ENCODE measurements around the gene OR5B12.

OR5B12 gene

DNA sequence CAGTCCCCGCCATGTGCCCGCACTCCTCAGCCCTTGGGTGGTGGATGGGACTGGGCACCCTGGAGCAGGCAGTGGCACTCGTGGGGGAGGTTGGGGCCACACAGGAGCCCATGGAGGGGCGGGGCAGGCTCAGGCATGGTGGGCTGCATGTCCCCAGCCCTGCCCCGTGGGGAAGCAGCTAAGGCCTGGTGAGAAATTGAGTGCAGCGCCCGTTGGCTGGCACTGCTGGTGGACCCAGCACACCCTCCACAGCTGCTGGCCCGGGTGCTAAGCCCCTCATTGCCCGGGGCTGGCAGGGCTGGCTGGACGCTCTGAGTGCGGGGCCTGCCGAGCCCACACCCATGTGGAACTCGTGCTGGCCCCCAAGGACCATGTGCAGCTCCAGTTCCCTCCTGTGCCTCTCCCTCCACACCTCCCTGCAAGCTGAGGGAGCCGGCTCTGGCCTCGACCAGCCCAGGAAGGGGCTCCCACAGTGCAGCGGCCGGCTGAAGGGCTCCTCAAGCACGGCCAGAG, 51.4 kb downstream of the OR5B12 start:
- no peak for DNase-seq (ENCODE audit: low read depth)

More for the DNA sequence above, 51.4 kb downstream of the OR5B12 start:
- TF ChIP-seq, protein P1, sequence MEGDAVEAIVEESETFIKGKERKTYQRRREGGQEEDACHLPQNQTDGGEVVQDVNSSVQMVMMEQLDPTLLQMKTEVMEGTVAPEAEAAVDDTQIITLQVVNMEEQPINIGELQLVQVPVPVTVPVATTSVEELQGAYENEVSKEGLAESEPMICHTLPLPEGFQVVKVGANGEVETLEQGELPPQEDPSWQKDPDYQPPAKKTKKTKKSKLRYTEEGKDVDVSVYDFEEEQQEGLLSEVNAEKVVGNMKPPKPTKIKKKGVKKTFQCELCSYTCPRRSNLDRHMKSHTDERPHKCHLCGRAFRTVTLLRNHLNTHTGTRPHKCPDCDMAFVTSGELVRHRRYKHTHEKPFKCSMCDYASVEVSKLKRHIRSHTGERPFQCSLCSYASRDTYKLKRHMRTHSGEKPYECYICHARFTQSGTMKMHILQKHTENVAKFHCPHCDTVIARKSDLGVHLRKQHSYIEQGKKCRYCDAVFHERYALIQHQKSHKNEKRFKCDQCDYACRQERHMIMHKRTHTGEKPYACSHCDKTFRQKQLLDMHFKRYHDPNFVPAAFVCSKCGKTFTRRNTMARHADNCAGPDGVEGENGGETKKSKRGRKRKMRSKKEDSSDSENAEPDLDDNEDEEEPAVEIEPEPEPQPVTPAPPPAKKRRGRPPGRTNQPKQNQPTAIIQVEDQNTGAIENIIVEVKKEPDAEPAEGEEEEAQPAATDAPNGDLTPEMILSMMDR (conservative IDR thresholded peaks at IDR 0.05; ENCODE audit: low read depth, low read length) = no peak
- H3K4me3 ChIP-seq (ENCODE audit: low read length) = no peak overlapping the region
